NT2/D1 (cell line): ENCODE measurements around the gene TEAD4.
A peak's percentile ranks its signal among the peaks of the same experiment; 100 is the strongest.

Source experiments
- DNase-seq: peaks from one replicate; pipeline ENCODE4 v3.0.0-alpha.2; 2011; ENCODE audit warnings: low read depth, low spot score
- H3K27me3 ChIP-seq: 2 replicates; pipeline ENCODE4 v1.6.0; 2011; ENCODE audit warnings: mild to moderate bottlenecking; ENCODE audit not compliant: insufficient read length, insufficient read depth
- H3K36me3 ChIP-seq: 2 replicates; pipeline ENCODE4 v1.6.1; 2011; ENCODE audit warnings: mild to moderate bottlenecking, low read length, mixed read lengths; ENCODE audit not compliant: insufficient read depth, insufficient read length
- H3K4me1 ChIP-seq: 2 replicates; pipeline ENCODE4 v1.5.1; 2011; ENCODE audit not compliant: insufficient read depth, insufficient read length
- H3K4me3 ChIP-seq: 2 replicates; pipeline ENCODE4 v1.5.1; 2011; ENCODE audit warnings: low read depth; ENCODE audit not compliant: insufficient read length
- H3K9ac ChIP-seq: 2 replicates; pipeline ENCODE4 v1.6.0; 2011; ENCODE audit warnings: low read depth; ENCODE audit not compliant: insufficient read length
- H3K9me3 ChIP-seq: 2 replicates; pipeline ENCODE4 v1.5.1; 2011; ENCODE audit warnings: mild to moderate bottlenecking, low read length; ENCODE audit not compliant: insufficient read depth
- SUZ12 ChIP-seq: IDR thresholded peaks from 2 replicates; pipeline ENCODE4 v1.6.1; 2011; ENCODE audit not compliant: insufficient read length, insufficient read depth; ENCODE audit errors: extremely low read depth
- YY1 ChIP-seq: IDR thresholded peaks from 2 replicates; pipeline ENCODE4 v1.6.1; 2011; ENCODE audit not compliant: insufficient read length, insufficient read depth
- ZNF274 ChIP-seq: IDR thresholded peaks from 2 replicates; pipeline ENCODE4 v1.6.1; 2011; ENCODE audit warnings: mild to moderate bottlenecking, low read depth, low read length

The TEAD4 gene

DNA sequence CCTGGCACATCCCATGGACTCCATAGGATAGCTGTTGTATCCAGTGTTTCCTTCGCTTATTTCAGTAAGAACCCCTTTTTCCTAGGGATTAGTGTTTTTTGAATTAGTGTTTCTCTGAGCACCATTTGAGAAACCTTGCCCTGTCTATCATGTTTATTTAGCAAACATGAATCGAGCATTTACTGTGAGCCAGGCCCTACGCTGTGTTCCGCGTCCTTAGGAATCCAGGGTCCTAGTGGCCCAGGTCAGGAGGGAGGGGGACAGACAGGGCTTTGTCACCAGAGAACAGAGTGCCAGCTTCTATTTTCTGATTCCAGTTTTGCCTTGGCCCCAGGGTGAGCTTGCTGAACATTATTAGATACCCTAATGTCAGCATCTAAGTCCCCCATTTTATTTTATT, 2.5 kb downstream of the TEAD4 start:
- Histone ChIP-seq H3K4me1 (peaks cover 23% of the 10 kb centered on the region), H3K36me3 (peaks cover 32% of the 10 kb centered on the region), H3K9me3 (no peaks in the 10 kb centered on the region), H3K4me3 (peak overlapping the region; percentile 87), H3K27me3 (no peaks in the 10 kb centered on the region), H3K9ac (peak overlapping the region; percentile 97)
- no peak for TF ChIP-seq SUZ12
- no peak for TF ChIP-seq YY1
- TF ChIP-seq ZNF274, result no peak
- no peak for DNase-seq

DNA sequence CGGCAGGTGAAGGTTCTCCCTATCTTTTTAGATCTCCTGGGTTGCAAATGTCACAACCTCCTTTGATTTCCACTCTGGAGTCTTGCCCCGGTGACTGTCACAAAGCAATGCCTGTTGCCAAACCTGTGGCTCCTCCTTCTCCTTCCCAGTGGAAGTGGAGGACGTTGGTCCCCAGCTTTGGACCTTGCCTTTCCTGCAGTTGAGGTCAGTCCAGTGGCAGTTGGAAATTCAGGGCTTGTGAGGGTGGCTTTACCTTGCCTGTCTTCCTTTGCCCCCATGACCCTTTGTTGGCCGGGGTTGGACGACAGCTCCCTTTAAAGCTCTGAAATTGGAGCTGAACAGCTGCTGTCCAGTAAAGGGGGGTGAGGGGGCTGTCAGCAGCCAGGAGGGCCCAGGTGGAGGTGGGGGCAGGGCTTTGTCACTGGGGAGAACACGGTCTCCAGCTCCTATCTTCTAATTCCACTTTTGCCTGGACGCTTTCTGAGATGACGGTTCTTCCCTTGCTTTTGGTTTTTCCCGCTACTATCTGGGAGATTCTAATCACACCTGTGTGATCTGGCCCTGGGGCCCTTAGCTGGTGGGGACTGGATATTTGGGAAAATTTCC, 4.1 kb downstream of the TEAD4 start:
- Histone ChIP-seq H3K9ac (peak overlapping the region; percentile 70), H3K27me3 (no peaks in the 10 kb centered on the region), H3K4me3 (peak overlapping the region; percentile 24), H3K36me3 (peaks cover 34% of the 10 kb centered on the region), H3K9me3 (no peaks in the 10 kb centered on the region), H3K4me1 (peaks cover 23% of the 10 kb centered on the region)
- TF ChIP-seq SUZ12 (no peak), YY1 (no peak), ZNF274 (no peak)
- no peak for DNase-seq

DNA sequence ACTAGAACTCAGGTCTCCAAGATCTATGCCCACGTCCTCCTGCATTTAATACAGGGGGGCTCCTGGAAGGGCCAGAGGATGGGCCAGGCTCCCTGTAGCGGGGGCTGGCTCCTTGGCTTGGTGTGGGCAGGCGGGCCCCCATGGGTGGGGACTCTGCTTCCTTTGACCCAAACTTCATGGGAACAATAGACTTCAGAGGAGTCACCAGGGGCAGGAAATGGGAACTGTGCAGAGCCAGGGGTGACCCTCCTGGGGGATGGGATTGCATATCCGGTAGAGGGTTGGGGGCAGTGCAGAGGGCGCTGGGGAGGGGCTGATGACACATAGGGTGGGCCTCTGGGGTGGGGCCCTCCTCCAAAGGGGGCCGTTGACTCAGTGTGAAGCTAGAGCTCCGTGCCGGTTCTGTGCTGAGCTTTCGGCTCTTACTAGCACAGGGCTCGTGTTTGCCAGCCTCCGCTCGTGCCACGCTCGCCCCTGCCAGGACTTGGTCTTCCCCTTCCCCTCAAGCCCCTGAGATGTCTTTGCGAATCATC, 4.6 kb downstream of the TEAD4 start:
- Histone ChIP-seq H3K36me3 (peaks cover 39% of the 10 kb centered on the region), H3K4me1 (peaks cover 23% of the 10 kb centered on the region), H3K27me3 (no peaks in the 10 kb centered on the region), H3K9me3 (no peaks in the 10 kb centered on the region), H3K4me3 (peak overlapping the region; percentile 24), H3K9ac (peak overlapping the region; percentile 70)
- DNase-seq, result peak; percentile 80
- TF ChIP-seq YY1, result no peak
- no peak for TF ChIP-seq ZNF274
- no peak for TF ChIP-seq SUZ12

DNA sequence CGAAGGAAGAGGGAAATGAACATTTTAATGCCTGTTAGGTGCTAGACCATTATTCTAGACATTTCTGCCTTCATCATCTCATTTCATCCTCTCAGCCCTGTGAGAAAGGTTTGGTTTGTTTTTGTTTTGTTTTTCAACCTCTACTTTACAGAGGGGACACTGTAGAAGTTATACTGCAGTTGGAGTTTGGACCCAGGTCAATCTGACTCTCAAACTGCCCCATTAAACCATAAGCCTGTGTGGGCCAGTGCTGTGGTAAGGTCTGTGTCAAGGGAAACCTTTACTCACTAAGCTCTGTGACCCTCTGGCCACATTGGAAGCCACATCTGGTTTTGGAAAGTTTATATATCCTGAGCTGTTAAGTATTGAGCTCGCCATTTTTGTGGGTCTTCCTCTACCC, 8.5 kb downstream of the TEAD4 start:
- TF ChIP-seq YY1 (no peak), SUZ12 (no peak), ZNF274 (no peak)
- DNase-seq, result no peak
- Histone ChIP-seq H3K27me3 (no peaks in the 10 kb centered on the region), H3K36me3 (peaks cover 63% of the 10 kb centered on the region), H3K4me1 (peaks cover 22% of the 10 kb centered on the region), H3K4me3 (no peak overlapping the region), H3K9ac (no peak overlapping the region), H3K9me3 (no peaks in the 10 kb centered on the region)

DNA sequence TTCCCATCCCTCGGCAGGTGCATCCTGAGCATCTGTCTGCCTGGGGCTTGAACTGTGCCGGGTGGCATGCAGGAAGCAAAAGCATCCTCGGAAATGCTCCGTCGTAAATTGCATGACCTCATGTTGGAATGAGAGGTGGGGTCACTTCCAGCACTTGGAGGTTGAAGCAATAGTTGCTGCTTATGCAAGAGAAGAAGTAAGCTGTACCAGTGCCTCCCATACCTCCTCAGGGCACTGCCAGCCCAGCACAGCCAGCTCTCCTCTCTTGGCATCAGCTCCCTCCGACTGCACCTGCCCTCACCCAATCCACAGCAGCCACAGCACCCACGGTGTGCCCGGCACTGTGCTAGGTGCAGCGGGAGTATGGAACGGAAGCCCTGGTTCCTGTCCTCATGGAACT, 11.5 kb downstream of the TEAD4 start:
- no peaks in the 10 kb centered on the region for H3K9me3 ChIP-seq
- TF ChIP-seq ZNF274, result no peak
- TF ChIP-seq YY1, result no peak
- TF ChIP-seq SUZ12, result no peak
- no peak overlapping the region for H3K9ac ChIP-seq
- no peak for DNase-seq
- peaks cover 68% of the 10 kb centered on the region for H3K36me3 ChIP-seq
- peaks cover 16% of the 10 kb centered on the region for H3K4me1 ChIP-seq
- no peak overlapping the region for H3K4me3 ChIP-seq
- no peaks in the 10 kb centered on the region for H3K27me3 ChIP-seq

DNA sequence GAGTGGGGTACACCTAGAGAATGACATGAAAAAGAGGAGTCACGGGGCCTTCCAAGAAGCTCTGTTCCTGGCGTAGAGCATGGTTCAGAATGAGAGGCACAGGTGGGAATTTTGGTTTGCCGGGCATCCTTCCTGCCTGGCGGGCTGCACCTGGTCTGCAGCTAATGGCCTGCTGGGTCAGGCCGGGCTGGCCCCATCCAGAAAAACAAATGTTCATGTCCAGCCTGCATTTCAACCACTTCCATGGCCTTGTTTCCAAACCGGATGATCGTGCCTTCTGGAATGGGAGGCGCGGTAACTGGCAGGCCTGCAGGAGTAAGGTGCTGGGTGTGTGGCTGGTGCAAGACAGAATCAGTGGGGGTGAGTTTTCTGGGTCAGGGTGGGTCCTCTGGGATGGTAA, 14.4 kb downstream of the TEAD4 start:
- no peak overlapping the region for H3K9ac ChIP-seq
- peaks cover 33% of the 10 kb centered on the region for H3K4me1 ChIP-seq
- TF ChIP-seq SUZ12, result no peak
- no peak for TF ChIP-seq ZNF274
- no peak for TF ChIP-seq YY1
- no peaks in the 10 kb centered on the region for H3K27me3 ChIP-seq
- no peak overlapping the region for H3K4me3 ChIP-seq
- peaks cover 73% of the 10 kb centered on the region for H3K36me3 ChIP-seq
- H3K9me3 ChIP-seq, result no peaks in the 10 kb centered on the region
- DNase-seq, result no peak

DNA sequence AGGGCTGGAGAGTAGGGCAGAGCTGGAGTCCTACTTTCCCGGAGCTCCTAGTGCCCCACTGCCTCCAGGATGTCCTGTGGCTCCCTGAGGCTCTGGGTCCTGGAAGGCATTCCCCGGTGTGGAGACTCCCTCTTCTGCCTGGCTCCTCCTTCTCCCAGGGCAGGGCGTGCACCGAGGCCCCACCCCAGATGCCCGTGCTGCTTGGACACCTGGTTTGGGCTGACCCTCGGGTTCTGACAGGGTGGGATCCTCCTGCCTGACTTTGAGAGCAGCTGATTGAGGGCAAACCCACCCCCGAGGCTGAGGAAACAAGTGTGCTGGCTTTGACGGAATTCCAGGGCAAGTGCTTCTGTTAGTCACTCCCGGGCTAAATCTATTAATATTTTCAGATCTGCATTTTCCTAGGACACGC, 15.4 kb downstream of the TEAD4 start:
- Histone ChIP-seq H3K9ac (no peak overlapping the region), H3K4me1 (peaks cover 32% of the 10 kb centered on the region), H3K4me3 (no peak overlapping the region), H3K27me3 (no peaks in the 10 kb centered on the region), H3K36me3 (peaks cover 69% of the 10 kb centered on the region), H3K9me3 (no peaks in the 10 kb centered on the region)
- TF ChIP-seq ZNF274, result no peak
- no peak for DNase-seq

DNA sequence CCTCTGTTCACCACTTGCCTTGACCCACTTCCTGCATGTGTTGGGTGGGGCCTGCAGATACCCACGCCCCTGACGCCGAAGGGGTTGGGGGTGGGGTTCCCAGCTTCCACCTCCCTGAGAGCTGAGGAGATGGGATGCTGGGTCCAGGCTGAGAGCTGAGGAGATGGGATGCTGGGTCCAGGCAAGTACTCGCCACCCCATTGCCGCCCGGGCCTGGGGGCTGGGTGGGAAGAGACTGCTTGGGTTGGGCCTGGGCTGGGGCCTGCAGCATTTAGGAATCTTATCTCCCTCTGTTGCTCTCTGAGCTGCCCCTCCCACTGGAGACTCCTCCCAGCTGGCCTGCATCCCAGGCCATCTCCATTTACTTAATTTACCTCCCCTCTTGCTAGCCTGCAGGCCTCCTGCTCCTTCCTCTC, 17.4 kb downstream of the TEAD4 start:
- Histone ChIP-seq H3K9ac (peak overlapping the region; percentile 47), H3K36me3 (peaks cover 72% of the 10 kb centered on the region), H3K27me3 (no peaks in the 10 kb centered on the region), H3K4me3 (no peak overlapping the region), H3K9me3 (no peaks in the 10 kb centered on the region), H3K4me1 (peaks cover 34% of the 10 kb centered on the region)
- TF ChIP-seq ZNF274 (no peak), YY1 (no peak), SUZ12 (no peak)
- no peak for DNase-seq
